Stimulated activated CD8-positive, alpha-beta memory T cell treated with anti-CD3 and anti-CD28 coated beads, Interleukin-7, amount 100 ng/mL, for 1 hour (primary cell): ENCODE results near the gene KCNQ2.
"Not testable (repeated sequence)": the region's sequence is repeated elsewhere in the genome, so short reads cannot be mapped to it uniquely, and the experiment has no call there.

Experiments
- DNase-seq, 2 donors: peaks; one replicate each; pipeline ENCODE4 v3.0.0-alpha.2; 2020; ENCODE audit warnings: low read depth in 2 of 2

Gene KCNQ2

GRCh38 chr20:63471981-63472831 lies at the start of gene KCNQ2:
Gene KCNQ2, minus strand, starts transcription at chr20:63472655. Its CDS starts 192 bp downstream, at chr20:63472463.
- DNase-seq = no peak

GRCh38 chr20:63521602-63522001 lies 49.1 kb upstream of the KCNQ2 start:
- no peak for DNase-seq

GRCh38 chr20:63520934-63521601 lies 48.6 kb upstream of the KCNQ2 start:
- peak; percentile 36 to 42 for DNase-seq

- DNase-seq = peak; percentile 68
Measured at GRCh38 chr20:63520504-63520933, 48.1 kb upstream of the KCNQ2 start, which contains the start of gene PPDPF. Gene PPDPF, plus strand, starts transcription at chr20:63520765. Its CDS starts 544 bp downstream, at chr20:63521309.

GRCh38 chr20:63519668-63520503 lies 47.4 kb upstream of the KCNQ2 start:
- DNase-seq = peak; percentile 47 to 51

GRCh38 chr20:63518946-63519667 lies 46.7 kb upstream of the KCNQ2 start:
- DNase-seq = no peak

GRCh38 chr20:63518351-63518861 lies 46.0 kb upstream of the KCNQ2 start:
- DNase-seq = no peak

GRCh38 chr20:63517376-63518309 lies 45.2 kb upstream of the KCNQ2 start:
- DNase-seq = no peak

- DNase-seq = not testable (repeated sequence)
Measured at GRCh38 chr20:63514520-63514919, 42.1 kb upstream of the KCNQ2 start.

- no peak for DNase-seq
Measured at GRCh38 chr20:63513207-63513606, 40.8 kb upstream of the KCNQ2 start.

GRCh38 chr20:63509088-63509564 lies 36.7 kb upstream of the KCNQ2 start:
- no peak for DNase-seq

- no peak for DNase-seq
Measured at GRCh38 chr20:63508072-63508768, 35.8 kb upstream of the KCNQ2 start.

- DNase-seq = no peak
Measured at GRCh38 chr20:63507083-63507743, 34.8 kb upstream of the KCNQ2 start.

- DNase-seq = no peak
Measured at GRCh38 chr20:63505723-63506122, 33.3 kb upstream of the KCNQ2 start.

- no peak for DNase-seq
Measured at GRCh38 chr20:63505281-63505680, 32.8 kb upstream of the KCNQ2 start.

- DNase-seq = no peak
Measured at GRCh38 chr20:63504642-63505041, 32.2 kb upstream of the KCNQ2 start.

GRCh38 chr20:63503524-63503923 lies 31.1 kb upstream of the KCNQ2 start:
- no peak for DNase-seq

- no peak for DNase-seq
Measured at GRCh38 chr20:63502671-63503172, 30.3 kb upstream of the KCNQ2 start.
